Suprapubic skin (tissue), 4 donors: ENCODE measurements around the gene TCF7L2.

Source experiments
- CTCF ChIP-seq, 2 donors: fragments of 200-600 bp in 1 of 2; fragments of 450-650 bp in 1 of 2; sonication (generic) in 1 of 2; IDR thresholded peaks; one replicate each; pipeline ENCODE4 v1.5.1; 2016 to 2019; ENCODE audit warnings: antibody characterized with exemption in 2 of 2, mild to moderate bottlenecking in 1 of 2, moderate library complexity in 1 of 2
- EP300 ChIP-seq: sonication (generic); formaldehyde crosslinking; IDR thresholded peaks from one replicate; pipeline ENCODE4 v1.6.1; 2017; ENCODE audit warnings: antibody characterized with exemption
- POLR2A ChIP-seq, 2 donors: fragments of 450-650 bp; IDR thresholded peaks; one replicate each; pipeline ENCODE4 v1.6.1; 2017; ENCODE audit warnings: antibody characterized with exemption in 2 of 2, mild to moderate bottlenecking in 2 of 2, moderate library complexity in 2 of 2
- POLR2AphosphoS5 ChIP-seq, 3 donors: sonication (generic); formaldehyde crosslinking; IDR thresholded peaks; one replicate each; pipeline ENCODE4 v1.6.1; 2017; ENCODE audit warnings: antibody characterized with exemption in 3 of 3

DNA sequence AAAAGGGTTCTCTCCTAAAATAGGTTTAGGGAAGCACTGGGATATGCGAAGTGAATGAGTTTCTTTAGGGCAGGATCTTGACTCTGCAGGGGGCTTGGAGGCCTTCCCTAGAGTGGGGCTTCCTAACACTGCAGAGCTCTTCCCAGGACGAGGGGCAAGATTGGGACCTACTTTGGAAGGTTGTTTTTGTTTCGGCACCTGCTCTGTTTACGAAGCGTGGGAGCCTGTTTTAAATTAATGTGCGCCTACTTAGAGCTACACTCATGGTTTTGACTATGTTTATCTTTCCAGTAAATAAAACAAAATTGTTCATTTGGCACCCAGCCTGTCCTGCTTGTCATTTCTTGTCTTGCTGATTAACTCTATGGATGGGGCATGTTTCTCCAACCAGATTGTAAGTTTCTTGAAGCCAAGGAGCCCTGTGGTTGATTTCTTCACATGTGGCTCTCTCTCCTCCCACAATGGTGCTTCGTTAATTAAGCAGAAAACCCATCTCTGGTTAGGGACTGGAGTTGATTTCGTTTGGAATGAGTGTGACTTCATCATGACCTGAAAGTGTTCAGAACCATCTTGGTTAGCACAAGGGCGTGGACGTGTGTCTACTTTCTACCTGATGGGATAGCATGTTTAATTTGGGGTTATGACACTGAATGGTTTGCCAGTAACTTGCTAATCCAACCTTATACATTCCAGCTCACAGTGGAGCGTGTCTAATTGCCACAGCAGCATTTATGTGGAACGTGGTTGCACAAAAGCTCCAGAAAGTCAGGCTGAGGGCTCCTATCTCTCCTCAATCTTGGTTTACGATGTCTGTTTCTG, 98.1 kb downstream of the TCF7L2 start:
- TF ChIP-seq CTCF (IDR thresholded peaks at IDR 0.05) = no peak
- no peak for TF ChIP-seq POLR2A (IDR thresholded peaks at IDR 0.05)
- TF ChIP-seq POLR2AphosphoS5 (IDR thresholded peaks at IDR 0.05) = no peak
- no peak for TF ChIP-seq EP300
